ENCODE results near the gene CDK14. TPM values are rescaled to one million over a fixed set of nuclear protein-coding genes. Genes with fewer than 3 reads are reported as not detected.

The CDK14 gene
- total and polyA plus RNA-seq, 11 donors = 2.9 to 37.7 (median 21.3) TPM

GRCh38 chr7:90603346-90603745, 7.2 kb downstream of the CDK14 start:
- no peak for DNase-seq

GRCh38 chr7:90604383-90604782, 8.3 kb downstream of the CDK14 start:
- H3K4me3 ChIP-seq = no peak overlapping the region
- no peaks in the 10 kb centered on the region for H3K36me3 ChIP-seq
- no peak overlapping the region for H3K27ac ChIP-seq
- intact Hi-C loops (cut with DNase I) = no loop called here
- no peak for TF ChIP-seq CTCF (IDR thresholded peaks at IDR 0.05)
- no peak for TF ChIP-seq POLR2A (IDR thresholded peaks at IDR 0.05)
- 80 to 88% (median 85%) methylated on average over 5 of the region's 5 CpGs for WGBS, 4 donors
- H3K4me1 ChIP-seq = peaks cover 0 to 19% (median 0%) of the 10 kb centered on the region in 12 donors
- no peaks in the 10 kb centered on the region for H3K9me3 ChIP-seq
- ATAC-seq (no peak), DNase-seq (no peak)
- H3K27me3 ChIP-seq = no peaks in the 10 kb centered on the region

More at GRCh38 chr7:90603346-90603745, 7.2 kb downstream of the CDK14 start:
- intact Hi-C loops (cut with DNase I) = no loop called here
- TF ChIP-seq CTCF (IDR thresholded peaks at IDR 0.05) (no peak), POLR2A (IDR thresholded peaks at IDR 0.05) (no peak)
- Histone ChIP-seq H3K9me3 (no peaks in the 10 kb centered on the region), H3K27me3 (no peaks in the 10 kb centered on the region), H3K27ac (no peak overlapping the region), H3K4me3 (no peak overlapping the region), H3K4me1 (peaks cover 0 to 22% (median under 1%) of the 10 kb centered on the region in 12 donors), H3K36me3 (no peaks in the 10 kb centered on the region)
- WGBS, 4 donors = 78 to 97% (median 82%) methylated on average over 1 of the region's 1 CpG
- ATAC-seq = no peak

GRCh38 chr7:90605055-90605454, 8.9 kb downstream of the CDK14 start:
- no peak for ATAC-seq
- DNase-seq = no peak
- intact Hi-C loops (cut with DNase I) = no loop called here
- Histone ChIP-seq H3K27ac (no peak overlapping the region), H3K27me3 (no peaks in the 10 kb centered on the region), H3K9me3 (no peaks in the 10 kb centered on the region), H3K4me3 (no peak overlapping the region), H3K4me1 (peaks cover 0 to 18% (median 3%) of the 10 kb centered on the region in 12 donors), H3K36me3 (no peaks in the 10 kb centered on the region)
- no peak for TF ChIP-seq CTCF (IDR thresholded peaks at IDR 0.05)
- no peak for TF ChIP-seq POLR2A (IDR thresholded peaks at IDR 0.05)
- 53 to 65% (median 60%) methylated on average over 2 of the region's 2 CpGs for WGBS, 4 donors

GRCh38 chr7:90607196-90607595, 11.1 kb downstream of the CDK14 start:
- H3K27me3 ChIP-seq = no peaks in the 10 kb centered on the region
- no peak overlapping the region for H3K27ac ChIP-seq
- intact Hi-C loops (cut with DNase I) = no loop called here
- DNase-seq (no peak), ATAC-seq (no peak)
- peaks cover 0 to 26% (median 0%) of the 10 kb centered on the region in 12 donors for H3K4me1 ChIP-seq
- H3K36me3 ChIP-seq = no peaks in the 10 kb centered on the region
- no peaks in the 10 kb centered on the region for H3K9me3 ChIP-seq
- WGBS, 4 donors = 44 to 97% (median 96%) methylated on average over 1 of the region's 1 CpG
- no peak overlapping the region for H3K4me3 ChIP-seq
- TF ChIP-seq CTCF (IDR thresholded peaks at IDR 0.05) (no peak), POLR2A (IDR thresholded peaks at IDR 0.05) (no peak)

Measured in heart left ventricle (tissue), 16 donors.